GOT3 (cell line): ENCODE measurements around the gene MTFR2.
"Not testable (repeated sequence)": the region's sequence is repeated elsewhere in the genome, so short reads cannot be mapped to it uniquely, and the experiment has no call there.

Source experiments
- DNase-seq: peaks from one replicate; lab custom pipeline; 2025; ENCODE audit warnings: mixed read lengths; lab: John Stamatoyannopoulos, UW

MTFR2 gene

DNA sequence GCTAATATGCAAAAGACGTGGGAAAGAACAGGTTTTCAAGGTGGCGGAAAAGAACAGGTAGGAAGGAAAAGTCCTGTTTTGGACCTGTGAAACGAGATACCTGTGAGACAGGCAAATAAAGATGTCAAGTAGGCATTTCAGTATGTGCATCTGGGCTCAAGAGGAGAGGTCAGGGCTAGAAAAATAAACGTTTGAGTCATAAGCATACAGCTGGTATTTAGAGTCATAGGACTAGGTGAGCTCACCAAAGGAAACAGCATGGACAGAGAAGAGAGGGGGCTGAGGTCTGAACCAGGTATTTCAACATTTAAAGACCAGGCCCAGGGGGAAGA lies 14.9 kb downstream of the MTFR2 start:
- DNase-seq = no peak

- DNase-seq = no peak
Observed at GRCh38 chr6:136232701-136233100, 17.4 kb downstream of the MTFR2 start.

- DNase-seq = no peak
Observed at GRCh38 chr6:136230219-136230853, 19.8 kb downstream of the MTFR2 start.

GRCh38 chr6:136228814-136229213 lies 21.3 kb downstream of the MTFR2 start:
- DNase-seq = no peak

DNA sequence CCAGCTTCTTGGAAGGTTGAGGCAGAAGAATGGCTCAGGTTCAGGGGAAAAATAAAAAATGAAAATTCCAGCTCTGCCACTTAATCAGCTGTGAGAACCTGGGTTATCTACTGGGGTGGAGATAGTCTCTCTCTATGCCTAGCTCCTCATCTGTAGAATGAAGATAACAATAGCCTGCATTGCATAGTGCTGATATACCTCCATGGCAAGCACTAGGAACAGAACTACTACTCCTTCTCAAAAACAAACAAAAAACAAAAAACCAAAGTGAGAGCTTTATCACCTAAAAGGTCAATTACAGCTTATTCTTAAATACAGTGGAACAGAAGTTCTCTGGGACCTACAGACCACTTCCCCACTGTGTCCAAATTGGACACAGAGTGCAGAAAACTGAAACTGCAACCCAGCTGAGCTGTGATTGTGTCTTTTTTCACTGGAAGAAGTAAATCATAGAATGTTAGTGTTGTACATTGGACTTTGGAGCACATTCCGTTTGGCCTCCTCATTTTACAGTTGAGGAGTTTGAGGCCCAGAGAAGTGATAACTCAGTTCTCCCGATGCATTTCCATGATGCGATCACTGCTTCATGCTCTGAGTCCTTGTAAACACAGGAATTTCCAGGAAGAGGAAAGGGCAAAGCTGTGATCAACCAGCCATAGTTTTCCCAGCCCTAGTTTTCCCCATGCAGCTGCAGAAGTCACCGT lies 23.3 kb downstream of the MTFR2 start:
- DNase-seq = no peak

DNA sequence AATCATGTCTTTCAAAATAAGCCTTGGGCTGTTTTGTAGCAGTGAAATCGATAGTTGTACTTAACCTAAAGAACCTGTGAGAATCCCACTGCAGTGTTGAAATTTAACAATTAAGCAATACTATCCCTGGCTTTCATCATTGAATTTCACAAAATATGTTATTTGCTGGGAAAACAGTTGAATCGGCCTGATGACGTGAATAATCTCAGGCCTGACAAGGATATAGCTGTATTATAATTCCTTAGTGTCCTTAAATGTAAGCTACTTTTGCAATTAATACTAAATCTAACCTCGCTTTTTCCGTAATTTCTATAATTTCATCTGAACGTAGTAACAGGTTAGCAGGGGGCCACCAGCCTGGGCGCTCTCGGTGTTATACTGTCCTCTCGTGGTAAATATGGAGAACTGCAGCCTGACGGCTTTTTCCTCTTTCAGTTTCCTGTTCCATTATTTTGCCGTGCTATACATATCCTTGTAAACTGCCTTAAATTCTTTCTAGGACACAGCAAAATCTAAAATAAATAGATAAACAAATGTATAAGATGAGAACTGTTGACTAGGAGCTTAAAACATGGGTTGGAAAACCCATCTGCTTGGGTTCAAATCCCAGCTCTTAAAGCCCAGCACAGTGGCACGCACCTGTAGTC lies 24.0 kb downstream of the MTFR2 start:
- no peak for DNase-seq

- DNase-seq = no peak
Observed at GRCh38 chr6:136225496-136225895, 24.6 kb downstream of the MTFR2 start.

DNA sequence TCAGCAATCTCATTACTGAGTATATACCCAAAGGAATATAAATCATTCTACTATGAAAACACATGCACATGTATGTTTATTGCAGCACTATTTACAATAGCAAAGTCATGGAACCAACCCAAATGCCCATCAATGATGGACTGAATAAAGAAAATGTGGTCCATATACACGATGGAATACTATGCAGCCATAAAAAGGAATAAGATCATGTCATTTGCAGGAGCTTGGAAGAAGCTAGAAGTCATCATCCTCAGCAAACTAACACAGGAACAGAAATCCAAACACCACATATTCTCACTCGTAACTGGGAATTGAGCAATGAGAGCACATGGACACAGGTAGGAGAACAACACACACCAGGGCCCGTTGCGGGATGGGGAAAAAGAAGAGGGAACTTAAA lies 25.1 kb downstream of the MTFR2 start:
- DNase-seq = not testable (repeated sequence)

DNA sequence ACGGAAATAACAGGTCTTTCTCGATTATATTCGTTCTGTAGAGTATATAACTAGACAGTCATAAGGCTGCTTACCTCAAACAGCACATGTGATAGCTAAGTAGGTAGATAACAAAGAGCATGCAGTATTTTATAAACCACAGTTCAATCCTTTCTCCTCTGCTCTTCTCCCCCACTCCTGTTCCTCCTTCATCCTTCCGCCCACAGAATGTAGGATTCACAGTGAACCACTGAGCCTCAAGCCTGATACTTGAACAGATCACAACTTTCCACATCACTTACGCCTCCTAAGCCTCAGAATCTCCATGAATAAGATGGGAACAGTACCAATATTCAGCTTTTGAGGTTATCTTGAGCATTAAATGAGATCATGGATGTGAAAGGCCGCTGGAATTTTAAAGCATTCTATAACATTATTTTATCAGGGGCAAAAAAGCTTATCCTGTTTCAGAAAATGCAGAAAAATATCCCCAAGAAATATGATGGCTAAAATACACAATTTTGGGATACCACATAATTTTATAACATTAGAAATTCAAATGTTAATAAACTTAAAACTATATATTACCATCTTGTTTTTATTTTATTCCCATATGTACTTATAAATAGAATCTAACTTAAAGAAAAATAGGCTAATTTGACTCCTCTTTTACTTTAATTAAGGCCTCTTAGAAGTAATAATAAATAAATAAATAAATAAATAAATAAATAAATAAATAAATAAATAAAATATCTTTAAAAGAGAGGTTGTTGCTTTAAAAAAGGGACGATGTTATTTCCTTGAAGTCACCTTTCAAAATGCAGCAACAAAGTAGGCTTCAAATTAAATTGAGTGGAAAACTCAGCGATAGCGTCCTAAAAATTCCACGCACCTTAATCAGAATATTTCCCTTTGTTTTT lies 33.4 kb downstream of the MTFR2 start:
- no peak for DNase-seq

DNA sequence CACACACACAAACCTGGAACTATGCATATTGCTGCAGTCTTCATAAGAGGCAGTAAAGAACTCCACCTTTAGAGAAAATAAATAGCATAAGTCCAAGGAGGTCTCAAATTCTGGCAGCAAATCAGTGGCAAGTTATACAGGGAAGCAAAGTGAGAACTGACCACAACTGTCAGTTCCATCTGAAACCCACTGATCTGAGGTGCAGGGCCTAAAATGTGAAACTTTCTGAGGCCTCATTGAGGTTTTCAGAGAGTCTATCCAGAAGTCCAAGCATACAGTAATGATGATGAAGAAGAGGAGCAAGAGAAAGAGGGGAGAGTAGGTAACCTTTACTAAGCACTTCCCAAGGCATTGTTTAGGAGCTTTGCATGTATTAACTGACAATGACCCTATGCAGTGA lies 36.3 kb downstream of the MTFR2 start:
- DNase-seq = no peak

- no peak for DNase-seq
Observed at GRCh38 chr6:136213012-136213539, 37.0 kb downstream of the MTFR2 start.

GRCh38 chr6:136212608-136213007 lies 37.5 kb downstream of the MTFR2 start:
- no peak for DNase-seq

- no peak for DNase-seq
Observed at GRCh38 chr6:136210398-136211165, 39.5 kb downstream of the MTFR2 start.

DNA sequence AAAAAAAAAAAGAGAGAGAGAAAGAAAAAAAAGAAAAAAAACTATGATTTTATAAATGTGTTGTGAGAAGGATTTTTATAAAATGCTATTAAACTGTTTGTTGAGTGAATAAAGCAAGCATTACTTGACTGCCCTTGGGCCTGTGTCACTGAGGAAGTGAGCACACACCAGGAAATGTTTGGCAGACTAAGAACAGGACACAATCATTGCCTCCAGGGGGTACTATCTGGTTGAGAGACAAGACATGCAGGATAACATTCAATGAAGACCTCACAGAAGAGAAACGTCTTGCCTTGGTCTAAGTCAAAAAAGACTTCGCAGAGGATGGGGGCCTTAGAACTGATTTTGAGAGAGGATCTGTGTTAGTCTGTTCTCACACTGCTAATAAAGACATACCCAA lies 40.6 kb downstream of the MTFR2 start:
- DNase-seq = no peak

- no peak for DNase-seq
Observed at GRCh38 chr6:136208783-136209182, 41.3 kb downstream of the MTFR2 start.

GRCh38 chr6:136201732-136202131 lies 48.4 kb downstream of the MTFR2 start:
- no peak for DNase-seq

DNA sequence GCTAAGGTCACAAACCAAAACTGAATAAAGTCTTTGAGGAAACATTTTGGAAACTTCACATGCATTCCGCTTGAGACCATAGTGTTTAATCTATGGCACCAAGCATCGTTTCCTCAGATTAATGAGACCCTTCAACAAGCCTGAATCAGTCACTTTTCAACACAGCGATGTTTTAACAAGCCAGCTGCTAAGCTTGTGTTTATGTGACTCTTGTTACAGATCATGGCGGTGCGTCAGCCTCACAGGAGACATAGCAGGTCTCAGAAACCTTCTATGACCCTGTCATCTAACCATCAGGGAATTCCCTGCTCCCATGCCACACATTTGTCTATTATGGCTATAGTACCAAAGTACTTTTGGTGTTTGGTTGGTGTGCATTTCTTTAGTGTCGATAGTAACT lies 57.2 kb downstream of the MTFR2 start:
- no peak for DNase-seq

DNA sequence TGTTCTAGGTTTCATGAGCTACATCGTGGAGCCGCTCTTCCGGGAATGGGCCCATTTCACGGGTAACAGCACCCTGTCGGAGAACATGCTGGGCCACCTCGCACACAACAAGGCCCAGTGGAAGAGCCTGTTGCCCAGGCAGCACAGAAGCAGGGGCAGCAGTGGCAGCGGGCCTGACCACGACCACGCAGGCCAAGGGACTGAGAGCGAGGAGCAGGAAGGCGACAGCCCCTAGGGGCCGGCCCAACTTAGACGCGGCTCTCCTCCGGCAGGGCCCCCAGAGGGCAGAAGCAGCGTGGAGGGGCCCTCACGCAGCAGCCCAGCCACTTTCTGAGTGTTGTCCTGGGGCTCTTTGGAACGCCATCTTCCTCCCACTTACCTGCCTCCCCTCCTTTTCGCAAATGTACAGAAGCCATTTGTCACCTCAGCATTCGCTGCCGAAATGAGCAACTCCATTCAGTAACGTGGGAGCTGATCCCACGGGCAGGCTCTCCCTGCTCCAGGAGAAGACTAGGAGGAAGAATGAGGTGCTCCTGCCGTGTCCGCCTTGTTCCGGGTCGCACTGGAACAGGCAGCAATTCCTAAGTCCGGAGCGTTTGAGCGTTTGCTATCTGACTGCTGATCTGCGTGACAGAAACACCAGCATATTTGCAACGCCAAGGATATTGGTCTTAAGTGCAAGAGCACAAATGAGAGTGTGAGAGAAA lies 58.4 kb downstream of the MTFR2 start:
- DNase-seq = no peak

DNA sequence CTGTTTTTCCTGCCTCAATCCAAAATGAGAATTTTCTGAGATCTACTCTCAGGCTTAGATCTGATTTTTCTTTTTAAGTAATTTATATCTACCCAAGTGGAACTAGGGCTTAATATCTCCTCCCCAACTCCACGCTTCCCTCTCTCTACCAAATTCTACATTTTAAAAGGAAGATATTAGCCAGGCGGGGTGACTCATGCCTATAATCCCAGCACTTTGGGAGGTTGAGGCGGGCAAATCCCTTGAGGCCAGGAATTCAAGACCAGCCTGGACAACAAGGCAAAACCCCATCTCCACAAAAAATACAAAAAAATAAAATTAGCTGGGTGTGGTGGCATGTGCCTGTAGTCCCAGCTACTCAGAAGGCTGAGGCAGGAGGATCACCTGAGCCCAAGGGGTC lies 61.0 kb downstream of the MTFR2 start:
- no peak for DNase-seq

DNA sequence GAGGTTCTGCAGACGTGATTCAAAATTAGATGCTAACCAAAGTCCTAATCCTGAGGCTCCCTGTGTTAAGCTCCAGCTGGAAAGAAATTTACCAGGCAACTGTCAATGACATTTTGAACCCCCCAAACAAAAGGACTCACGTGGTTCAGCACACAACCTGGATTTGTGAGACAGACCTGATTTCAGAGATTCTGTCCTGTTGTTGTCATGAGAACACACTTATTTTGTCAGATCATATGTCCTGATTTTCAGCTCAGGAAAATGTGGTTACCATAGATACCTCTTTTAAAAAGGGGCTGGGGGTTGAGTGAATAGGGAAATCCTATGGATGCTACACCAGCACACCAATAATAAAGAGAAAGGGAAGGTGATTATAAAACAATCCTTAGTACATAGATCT lies 61.6 kb downstream of the MTFR2 start:
- DNase-seq = no peak

GRCh38 chr6:136186363-136186762 lies 63.7 kb downstream of the MTFR2 start:
- no peak for DNase-seq
